ENCODE results near the gene GAB2. TPM values are rescaled to one million over a fixed set of nuclear protein-coding genes. Genes with fewer than 3 reads are reported as not detected.

Gene GAB2
- polyA plus RNA-seq, 2 of the 4 experiments (the other 2 are of a cell fraction) = 2.8 to 4.7 TPM

DNA sequence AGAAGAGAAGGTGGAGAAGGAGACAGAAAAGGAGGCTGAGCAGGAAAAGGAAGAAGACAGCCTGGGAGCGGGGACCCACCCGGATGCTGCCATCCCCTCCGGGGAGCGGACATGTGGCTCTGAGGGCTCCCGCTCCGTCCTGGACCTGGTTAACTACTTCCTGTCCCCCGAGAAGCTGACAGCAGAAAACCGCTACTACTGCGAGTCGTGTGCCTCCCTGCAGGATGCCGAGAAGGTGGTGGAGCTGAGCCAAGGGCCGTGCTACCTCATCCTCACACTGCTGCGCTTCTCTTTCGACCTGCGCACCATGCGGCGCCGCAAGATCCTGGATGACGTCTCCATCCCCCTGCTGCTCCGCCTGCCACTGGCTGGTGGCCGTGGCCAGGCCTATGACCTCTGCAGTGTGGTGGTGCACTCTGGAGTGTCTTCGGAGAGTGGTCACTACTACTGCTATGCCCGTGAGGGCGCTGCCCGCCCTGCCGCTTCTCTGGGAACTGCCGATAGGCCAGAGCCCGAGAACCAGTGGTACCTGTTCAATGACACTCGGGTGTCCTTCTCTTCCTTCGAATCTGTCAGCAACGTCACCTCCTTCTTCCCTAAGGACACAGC lies 207.5 kb downstream of the GAB2 start:
- ATAC-seq (no peak), FAIRE-seq (no peak), DNase-seq (ENCODE audit: low read depth in 1 of 2, low spot score in 1 of 2) (no peak)
- ChIA-PET CTCF (no interaction called here), POLR2A (no interaction called here)
- no peak for TF ChIP-seq HOXB5 (CRISPR knock-in tag; IDR thresholded peaks at IDR 0.05)
- no peak for TF ChIP-seq NFE2L2 (conservative IDR thresholded peaks at IDR 0.05; ENCODE audit: low read length)
- TF ChIP-seq, protein P1, sequence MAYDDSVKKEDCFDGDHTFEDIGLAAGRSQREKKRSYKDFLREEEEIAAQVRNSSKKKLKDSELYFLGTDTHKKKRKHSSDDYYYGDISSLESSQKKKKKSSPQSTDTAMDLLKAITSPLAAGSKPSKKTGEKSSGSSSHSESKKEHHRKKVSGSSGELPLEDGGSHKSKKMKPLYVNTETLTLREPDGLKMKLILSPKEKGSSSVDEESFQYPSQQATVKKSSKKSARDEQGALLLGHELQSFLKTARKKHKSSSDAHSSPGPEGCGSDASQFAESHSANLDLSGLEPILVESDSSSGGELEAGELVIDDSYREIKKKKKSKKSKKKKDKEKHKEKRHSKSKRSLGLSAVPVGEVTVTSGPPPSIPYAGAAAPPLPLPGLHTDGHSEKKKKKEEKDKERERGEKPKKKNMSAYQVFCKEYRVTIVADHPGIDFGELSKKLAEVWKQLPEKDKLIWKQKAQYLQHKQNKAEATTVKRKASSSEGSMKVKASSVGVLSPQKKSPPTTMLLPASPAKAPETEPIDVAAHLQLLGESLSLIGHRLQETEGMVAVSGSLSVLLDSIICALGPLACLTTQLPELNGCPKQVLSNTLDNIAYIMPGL (CRISPR knock-in tag; IDR thresholded peaks at IDR 0.05; ENCODE audit: borderline replicate concordance) = no peak
- no peak for TF ChIP-seq RAD21 (conservative IDR thresholded peaks at IDR 0.05 in 1 of 2, IDR thresholded peaks at IDR 0.05 in 1 of 2)
- TF ChIP-seq HDAC2 (IDR thresholded peaks at IDR 0.05) = no peak
- TF ChIP-seq FOSB (CRISPR knock-in tag; IDR thresholded peaks at IDR 0.05) = no peak
- TF ChIP-seq, protein P2, sequence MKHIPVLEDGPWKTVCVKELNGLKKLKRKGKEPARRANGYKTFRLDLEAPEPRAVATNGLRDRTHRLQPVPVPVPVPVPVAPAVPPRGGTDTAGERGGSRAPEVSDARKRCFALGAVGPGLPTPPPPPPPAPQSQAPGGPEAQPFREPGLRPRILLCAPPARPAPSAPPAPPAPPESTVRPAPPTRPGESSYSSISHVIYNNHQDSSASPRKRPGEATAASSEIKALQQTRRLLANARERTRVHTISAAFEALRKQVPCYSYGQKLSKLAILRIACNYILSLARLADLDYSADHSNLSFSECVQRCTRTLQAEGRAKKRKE (CRISPR knock-in tag; IDR thresholded peaks at IDR 0.05; ENCODE audit: low read depth) = no peak
- no peak for TF ChIP-seq CBX2 (IDR thresholded peaks at IDR 0.05; ENCODE audit: borderline replicate concordance, low read depth)
- no peak for TF ChIP-seq BHLHE40 (IDR thresholded peaks at IDR 0.05; ENCODE audit: low read depth, low read length)
- TF ChIP-seq, protein P3, sequence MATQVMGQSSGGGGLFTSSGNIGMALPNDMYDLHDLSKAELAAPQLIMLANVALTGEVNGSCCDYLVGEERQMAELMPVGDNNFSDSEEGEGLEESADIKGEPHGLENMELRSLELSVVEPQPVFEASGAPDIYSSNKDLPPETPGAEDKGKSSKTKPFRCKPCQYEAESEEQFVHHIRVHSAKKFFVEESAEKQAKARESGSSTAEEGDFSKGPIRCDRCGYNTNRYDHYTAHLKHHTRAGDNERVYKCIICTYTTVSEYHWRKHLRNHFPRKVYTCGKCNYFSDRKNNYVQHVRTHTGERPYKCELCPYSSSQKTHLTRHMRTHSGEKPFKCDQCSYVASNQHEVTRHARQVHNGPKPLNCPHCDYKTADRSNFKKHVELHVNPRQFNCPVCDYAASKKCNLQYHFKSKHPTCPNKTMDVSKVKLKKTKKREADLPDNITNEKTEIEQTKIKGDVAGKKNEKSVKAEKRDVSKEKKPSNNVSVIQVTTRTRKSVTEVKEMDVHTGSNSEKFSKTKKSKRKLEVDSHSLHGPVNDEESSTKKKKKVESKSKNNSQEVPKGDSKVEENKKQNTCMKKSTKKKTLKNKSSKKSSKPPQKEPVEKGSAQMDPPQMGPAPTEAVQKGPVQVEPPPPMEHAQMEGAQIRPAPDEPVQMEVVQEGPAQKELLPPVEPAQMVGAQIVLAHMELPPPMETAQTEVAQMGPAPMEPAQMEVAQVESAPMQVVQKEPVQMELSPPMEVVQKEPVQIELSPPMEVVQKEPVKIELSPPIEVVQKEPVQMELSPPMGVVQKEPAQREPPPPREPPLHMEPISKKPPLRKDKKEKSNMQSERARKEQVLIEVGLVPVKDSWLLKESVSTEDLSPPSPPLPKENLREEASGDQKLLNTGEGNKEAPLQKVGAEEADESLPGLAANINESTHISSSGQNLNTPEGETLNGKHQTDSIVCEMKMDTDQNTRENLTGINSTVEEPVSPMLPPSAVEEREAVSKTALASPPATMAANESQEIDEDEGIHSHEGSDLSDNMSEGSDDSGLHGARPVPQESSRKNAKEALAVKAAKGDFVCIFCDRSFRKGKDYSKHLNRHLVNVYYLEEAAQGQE (IDR thresholded peaks at IDR 0.05) = no peak
- TF ChIP-seq, protein P4, sequence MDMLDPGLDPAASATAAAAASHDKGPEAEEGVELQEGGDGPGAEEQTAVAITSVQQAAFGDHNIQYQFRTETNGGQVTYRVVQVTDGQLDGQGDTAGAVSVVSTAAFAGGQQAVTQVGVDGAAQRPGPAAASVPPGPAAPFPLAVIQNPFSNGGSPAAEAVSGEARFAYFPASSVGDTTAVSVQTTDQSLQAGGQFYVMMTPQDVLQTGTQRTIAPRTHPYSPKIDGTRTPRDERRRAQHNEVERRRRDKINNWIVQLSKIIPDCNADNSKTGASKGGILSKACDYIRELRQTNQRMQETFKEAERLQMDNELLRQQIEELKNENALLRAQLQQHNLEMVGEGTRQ (IDR thresholded peaks at IDR 0.05) = no peak
- TF ChIP-seq KDM5A (IDR thresholded peaks at IDR 0.05) = no peak
- no peak for TF ChIP-seq RCOR1 (IDR thresholded peaks at IDR 0.05; ENCODE audit: low read depth, low read length)
- 92% methylated on average over 29 of the region's 31 CpGs for WGBS (ENCODE audit: missing lambda C conversion rate)
- Histone ChIP-seq H3K4me2 (no peak overlapping the region), H3K27ac (no peak overlapping the region), H3K9me3 (no peaks in the 10 kb centered on the region), H3K4me3 (no peak overlapping the region), H3K4me1 (no peaks in the 10 kb centered on the region)

DNA sequence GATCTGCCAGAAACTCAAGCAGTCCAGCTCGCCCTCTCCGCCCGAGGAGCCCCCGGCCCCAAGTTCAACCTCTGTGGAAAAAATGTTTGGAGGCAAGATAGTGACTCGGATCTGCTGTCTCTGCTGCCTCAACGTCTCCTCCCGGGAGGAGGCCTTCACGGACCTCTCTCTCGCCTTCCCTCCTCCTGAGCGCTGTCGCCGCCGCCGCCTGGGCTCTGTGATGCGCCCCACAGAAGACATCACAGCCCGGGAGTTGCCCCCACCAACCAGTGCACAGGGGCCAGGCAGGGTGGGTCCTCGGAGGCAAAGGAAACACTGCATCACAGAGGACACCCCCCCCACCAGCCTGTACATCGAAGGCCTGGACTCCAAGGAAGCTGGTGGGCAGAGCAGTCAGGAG lies 208.1 kb downstream of the GAB2 start:
- FAIRE-seq = no peak

More for the DNA sequence above, 208.1 kb downstream of the GAB2 start:
- ChIA-PET POLR2A (no interaction called here), CTCF (no interaction called here)
- WGBS (ENCODE audit: missing lambda C conversion rate) = 93% methylated on average over 18 of the region's 18 CpGs
- Histone ChIP-seq H3K4me1 (no peaks in the 10 kb centered on the region), H3K9me3 (no peaks in the 10 kb centered on the region), H3K4me2 (no peak overlapping the region), H3K27ac (no peak overlapping the region), H3K4me3 (no peak overlapping the region)
- TF ChIP-seq KDM1A (IDR thresholded peaks at IDR 0.05; ENCODE audit: low read depth) (no peak), FOSL2 (IDR thresholded peaks at IDR 0.05) (no peak), FOSL2 (CRISPR knock-in tag; IDR thresholded peaks at IDR 0.05) (no peak), KDM5A (IDR thresholded peaks at IDR 0.05) (no peak), HOXA7 (CRISPR knock-in tag; IDR thresholded peaks at IDR 0.05) (no peak), CBX8 (IDR thresholded peaks at IDR 0.05) (no peak)
- ATAC-seq (no peak), DNase-seq (ENCODE audit: low read depth in 1 of 2, low spot score in 1 of 2) (no peak)
